ENCODE results near the gene TRPM6.
"Not testable (repeated sequence)": the region's sequence is repeated elsewhere in the genome, so short reads cannot be mapped to it uniquely, and the experiment has no call there.

TRPM6 gene

DNA sequence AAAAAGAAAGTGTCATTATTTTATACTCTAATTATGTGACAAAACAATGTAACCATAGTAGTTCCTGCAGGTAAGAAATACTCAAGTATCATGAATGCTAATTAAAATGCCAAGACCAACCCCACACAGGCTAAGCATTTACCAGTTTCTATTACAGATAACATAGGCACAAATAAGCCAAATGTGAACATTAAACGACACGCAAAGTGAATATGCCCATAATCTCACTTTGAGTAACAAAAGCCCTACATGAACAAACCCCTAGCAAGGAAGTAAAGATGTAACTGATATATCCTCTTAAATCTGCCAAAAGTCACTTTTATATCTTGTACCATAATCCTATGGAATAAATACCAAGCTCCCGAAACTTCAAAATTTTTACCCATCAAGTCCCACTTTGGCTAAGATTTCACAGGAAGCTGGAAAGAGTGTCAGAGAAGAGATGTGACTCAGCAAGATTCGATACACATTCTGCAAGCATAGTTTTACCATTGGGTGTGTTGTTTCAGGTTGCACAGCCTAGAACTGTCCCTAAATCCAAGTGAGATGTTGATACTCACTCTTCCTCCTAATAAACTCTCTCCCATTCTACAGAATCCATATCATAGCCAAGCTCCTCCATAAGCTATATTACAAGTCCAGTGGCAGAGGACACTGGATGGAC, 28.8 kb downstream of the TRPM6 start:
- no peak for FAIRE-seq

DNA sequence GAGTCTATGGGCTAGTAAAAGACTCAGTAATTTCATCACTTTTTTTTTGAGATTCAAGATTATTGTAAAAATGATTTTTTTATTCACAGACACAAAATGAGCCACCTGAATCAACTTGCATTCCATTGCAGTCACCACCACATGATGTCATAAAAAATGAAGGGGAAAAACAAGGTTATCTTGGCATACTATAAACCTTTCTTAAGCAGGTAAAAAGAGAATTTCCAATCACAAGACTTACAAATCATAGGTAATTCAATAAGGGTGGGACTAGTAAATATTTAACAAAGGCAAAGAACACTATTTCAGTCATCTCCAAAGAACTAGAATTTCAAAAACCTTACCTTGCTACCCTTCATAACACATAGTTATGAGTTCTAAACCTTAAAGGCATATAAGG, 30.7 kb downstream of the TRPM6 start:
- no peak for FAIRE-seq

DNA sequence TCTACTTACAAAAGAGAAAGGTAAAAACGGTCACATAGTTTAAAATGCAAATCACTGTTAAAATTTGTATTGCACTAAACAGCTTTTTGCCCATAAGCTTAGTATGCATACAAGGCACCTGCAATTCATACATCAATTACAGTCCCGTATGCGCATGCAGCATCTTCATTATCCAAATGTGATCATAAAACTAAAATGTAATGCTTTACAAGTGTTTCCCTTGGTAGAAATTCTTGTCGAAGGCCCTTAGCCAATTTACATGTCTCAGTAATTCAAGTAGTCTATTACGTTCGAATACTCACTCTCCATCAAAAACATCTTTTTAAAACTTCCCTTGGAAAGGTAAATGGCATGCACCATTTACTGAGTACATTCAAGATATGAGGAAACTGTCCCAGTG, 32.6 kb downstream of the TRPM6 start:
- FAIRE-seq, result no peak

DNA sequence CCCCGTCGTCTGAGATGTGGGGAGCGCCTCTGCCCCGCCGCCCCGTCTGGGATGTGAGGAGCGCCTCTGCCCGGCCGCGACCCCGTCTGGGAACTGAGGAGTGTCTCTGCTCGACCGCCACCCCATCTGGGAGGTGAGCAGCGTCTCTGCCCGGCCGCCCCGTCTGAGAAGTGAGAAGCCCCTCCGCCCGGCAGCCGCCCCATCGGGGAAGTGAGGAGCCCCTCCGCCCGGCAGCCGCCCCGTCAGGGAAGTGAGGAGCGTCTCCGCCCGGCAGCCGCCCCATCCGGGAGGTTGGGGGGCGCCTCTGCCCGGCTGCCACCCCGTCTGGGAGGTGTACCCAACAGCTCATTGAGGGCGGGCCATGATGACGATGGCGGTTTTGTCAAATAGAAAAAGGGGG, 34.7 kb downstream of the TRPM6 start:
- FAIRE-seq, result not testable (repeated sequence)

DNA sequence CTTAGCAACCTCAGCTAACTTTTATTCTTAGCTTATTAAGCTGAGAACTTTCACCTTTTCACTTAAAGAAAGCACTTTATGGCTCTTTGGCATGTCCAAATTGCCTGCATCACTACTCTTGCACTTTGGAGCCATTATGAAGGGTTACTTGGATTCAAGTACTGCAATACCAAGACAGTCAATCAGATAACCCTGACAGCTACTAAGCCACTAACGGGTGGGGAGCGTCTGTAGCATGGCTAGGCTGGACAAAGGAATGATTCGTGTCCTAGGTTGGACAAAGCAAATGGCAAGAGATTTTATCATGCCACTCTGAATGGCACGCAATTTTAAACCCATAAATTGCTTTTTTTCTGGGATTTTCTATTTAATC, 39.6 kb downstream of the TRPM6 start:
- FAIRE-seq, result no peak

DNA sequence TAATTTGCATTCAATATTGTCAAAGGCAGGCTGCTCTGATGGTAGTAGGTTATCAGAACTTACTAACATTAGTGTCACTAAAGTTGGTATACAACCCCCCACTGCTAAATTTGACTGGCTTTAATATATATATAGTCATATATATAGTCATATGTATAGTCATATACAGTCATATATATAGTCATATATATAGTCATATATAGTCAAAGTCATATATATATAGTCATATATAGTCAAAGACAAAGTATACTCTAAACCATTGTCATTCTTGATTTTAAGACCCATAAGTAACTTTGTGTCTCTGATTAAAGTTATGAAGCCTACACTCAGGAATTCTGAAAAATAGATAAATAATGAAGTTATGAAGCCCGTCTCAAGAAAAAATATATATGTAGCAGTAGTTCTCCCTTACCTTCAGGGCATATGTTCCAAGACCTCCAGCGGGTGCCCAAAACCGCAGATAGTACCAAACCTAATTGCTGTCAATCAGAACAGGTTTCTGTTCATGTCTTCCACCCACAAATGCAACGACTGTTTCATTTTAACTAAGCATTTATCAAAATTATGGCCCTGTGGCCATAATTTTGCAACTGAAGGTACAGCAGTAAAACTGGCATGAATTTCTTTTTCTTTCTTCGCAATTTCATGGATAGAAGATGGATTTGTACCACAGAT, 40.1 kb downstream of the TRPM6 start:
- no peak for FAIRE-seq

DNA sequence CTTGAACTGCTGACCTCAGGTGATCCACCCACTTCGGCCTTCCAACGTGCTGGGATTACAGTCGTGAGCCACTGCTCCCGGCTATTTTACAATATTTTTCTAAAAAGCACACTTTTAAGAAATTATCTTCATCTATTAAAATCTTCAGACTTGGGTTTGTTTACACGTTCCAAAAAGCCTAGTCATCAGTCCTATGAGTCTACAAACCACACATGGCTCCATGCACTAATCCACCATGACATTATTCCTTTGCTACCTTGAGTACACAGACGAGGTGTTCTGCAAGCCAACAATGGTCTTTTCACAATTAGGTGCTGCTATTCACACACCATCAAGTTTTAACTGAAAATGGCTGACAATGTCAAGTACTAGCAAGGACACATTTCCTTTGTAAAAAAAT, 41.0 kb downstream of the TRPM6 start:
- no peak for FAIRE-seq

DNA sequence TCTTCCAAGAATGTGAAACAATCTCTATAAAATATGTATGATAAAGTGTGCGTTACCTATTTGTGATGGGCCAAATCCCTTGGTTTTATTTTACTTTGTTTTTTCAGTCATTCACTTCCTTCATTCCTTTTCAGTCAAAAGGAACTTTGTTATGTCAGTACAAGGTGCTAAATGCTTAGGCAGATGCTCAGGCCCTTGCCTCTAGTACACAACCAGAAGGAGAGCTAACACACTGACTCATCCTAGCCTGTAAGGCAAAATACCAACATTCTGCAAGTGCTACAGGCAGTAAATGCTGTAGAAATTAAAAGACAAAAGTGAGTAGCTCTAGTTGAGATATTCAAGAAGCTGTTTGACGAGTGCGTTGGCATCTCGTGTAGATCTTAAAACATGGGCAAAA, 49.4 kb downstream of the TRPM6 start:
- FAIRE-seq, result no peak

DNA sequence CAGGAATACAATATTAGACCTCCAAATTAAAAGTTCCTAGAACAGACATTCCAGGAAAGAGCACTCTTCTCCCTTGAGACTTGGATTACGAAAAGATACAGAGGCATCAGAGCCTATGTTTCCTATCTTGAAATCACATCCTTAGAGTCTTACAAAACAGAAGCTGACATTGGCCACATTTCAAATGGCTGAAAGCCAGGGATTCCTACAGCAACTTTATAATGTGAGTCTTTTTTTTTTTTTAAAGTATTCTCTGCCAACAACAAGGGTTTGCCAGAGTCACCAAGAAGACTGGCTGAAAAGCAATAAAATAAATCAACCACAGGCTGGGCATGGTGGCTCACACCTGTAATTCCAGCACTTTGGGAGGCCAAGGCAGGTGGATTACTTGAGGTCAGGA, 63.1 kb downstream of the TRPM6 start:
- FAIRE-seq, result no peak

DNA sequence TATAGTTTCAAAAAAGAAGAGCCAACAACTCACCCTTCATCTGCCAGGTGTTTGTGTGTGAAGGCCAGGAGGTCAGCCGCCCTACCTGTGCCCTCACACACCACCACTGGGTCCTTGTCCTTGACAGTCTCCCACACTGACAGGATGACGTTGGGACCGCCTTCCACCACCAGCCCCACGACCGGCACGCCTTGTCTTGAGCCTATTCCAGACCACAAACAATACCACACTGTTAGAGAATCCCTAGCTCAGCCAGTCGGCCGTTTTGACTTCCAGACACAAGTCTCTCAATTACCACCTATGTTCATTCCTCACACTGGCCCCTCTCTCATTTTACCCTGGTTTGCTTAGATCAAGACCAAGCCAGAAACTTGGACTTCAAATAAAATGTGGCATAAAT, 66.1 kb downstream of the TRPM6 start:
- no peak for FAIRE-seq

DNA sequence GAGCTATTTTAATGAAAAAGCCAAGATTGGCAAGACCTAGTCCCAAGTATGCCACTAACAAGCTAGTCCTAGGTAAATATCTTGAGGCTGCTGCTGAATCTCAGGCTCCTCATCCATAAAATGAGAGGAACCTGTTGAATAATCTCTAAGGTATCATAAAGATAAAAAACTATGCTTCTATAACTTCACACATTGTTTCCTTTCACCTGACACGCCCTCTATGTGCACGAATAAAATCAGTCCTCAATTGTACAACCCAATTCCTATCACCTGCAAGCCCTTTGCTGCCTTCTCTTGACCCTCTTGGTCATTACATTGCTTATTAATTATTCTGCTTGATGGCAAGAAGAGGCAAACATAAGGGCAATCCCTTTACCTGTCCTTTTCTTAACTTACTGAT, 69.9 kb downstream of the TRPM6 start:
- FAIRE-seq, result no peak

DNA sequence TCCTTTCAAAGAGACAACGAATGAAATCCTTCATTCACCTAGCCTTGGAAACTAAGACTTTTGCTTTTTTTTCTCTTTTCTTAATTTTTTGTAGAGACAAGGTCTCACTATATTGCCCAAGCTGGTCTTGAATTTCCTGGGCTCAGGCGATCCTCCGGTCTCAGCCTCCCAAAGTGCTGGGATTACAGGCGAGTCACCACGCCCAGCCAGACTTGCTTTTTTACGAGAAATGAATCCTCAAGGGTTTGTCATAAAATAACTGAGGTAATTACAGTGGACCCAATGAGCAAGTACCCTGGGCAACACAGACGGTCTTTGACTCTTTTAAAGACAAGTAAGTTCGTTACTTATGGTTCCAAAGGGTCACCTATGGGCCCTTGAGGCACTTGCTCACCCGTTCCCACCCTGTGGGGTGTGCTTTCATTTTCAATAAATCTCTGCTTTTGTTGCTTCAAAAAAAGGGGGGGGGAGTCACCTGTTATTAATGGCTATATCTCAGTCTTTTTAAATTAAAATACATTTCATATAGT, 70.4 kb downstream of the TRPM6 start:
- no peak for FAIRE-seq

DNA sequence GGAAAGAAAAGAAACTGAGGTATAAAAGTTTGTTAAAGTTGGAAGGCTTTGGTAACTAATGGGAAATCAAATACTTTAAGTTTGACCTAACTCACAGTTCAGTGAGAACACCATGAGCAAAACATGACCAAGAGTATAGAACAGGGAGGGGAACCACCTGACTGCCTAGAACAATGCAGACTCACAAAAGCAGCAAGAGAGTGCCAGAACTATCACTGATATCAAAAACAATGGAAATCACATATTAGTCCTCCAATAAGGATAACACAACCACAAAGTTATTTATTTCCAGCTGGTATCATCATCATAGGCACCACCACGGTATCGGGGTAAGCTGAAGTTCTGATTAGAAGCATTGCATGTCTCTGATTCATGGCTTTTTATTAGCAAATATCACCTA, 77.5 kb downstream of the TRPM6 start:
- no peak for FAIRE-seq

DNA sequence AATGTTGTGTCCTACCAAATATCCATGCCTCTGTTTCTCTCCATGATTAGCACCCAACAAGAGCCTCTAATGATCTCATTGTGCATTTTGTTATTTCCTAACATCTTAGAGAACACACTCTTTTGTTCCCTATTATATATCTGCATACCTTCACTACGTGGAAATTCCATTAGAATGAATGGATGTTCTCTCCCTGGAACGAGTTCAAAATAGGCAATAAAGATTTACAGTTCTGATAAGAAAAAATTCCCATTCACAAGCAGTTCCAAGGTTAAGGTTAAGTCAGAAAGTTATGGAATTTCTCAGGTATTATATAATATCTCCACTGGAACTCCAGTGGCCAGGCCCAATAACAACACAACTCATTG, 83.7 kb downstream of the TRPM6 start:
- FAIRE-seq, result no peak

DNA sequence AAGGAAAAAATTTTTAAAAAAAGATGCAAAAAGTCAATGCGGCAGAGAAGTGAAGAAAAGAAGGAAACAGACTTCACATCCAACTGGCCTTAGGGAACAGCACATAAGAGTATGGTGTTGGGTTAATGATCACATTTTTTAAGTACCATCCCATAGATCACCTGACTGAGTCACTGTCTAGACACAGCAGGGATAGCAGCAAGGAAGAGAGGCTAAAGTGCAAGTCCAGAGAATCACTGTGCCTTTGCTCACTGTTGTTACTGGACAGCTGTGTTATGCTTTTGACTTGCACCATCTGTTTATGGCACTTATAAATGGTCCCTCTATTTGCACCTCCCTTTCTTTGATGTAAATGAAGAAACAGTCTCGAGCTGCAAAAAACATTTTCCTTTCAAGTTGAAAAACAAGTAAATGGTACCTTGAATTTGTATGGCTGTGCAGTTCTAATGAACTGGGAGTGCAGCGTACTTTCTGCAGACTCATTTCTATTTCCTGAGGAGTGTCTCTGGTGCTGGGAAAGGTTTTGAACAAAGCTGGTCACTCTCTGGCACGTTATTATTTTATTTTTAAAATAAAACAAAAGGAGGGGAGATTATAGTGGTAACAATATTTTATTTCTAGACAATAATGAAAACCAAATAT, 84.2 kb downstream of the TRPM6 start:
- FAIRE-seq, result no peak

DNA sequence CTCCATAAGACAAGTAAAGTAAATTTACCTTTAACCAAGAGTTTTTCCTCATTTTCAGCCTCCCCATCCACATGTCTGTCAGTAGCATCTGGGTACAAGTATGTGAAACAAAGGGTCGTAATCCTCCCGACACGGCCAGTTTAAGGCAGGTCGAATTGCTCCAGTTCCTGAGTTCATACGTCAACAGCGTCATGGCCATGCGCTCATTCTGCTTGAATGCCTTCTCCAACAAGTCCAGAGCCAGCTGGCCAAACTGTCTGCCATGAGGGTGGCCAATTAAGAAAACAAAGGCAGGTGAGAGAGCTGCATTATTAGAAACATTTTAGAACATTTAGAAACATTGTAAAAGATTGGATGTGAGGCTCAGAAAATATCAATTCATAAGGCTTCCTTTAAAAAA, 87.5 kb downstream of the TRPM6 start:
- FAIRE-seq, result no peak

DNA sequence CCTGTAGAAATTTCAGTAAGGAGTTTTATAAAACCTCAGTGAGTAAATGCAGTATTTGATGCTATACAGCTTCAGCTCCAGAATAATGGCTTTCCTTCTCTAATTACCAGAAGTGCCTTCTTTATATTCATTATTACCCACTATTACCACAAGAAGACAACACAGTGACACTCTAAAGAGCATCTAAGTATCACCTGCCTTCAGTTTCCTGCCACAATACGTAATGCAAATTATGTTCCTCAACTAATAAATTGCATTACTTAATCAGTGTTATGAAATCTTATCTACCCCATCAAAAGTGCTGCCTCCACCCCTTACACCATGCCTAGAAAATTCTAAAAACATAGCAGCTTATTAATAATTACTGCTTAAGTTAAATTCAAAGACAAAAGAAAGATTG, 91.9 kb downstream of the TRPM6 start:
- no peak for FAIRE-seq

DNA sequence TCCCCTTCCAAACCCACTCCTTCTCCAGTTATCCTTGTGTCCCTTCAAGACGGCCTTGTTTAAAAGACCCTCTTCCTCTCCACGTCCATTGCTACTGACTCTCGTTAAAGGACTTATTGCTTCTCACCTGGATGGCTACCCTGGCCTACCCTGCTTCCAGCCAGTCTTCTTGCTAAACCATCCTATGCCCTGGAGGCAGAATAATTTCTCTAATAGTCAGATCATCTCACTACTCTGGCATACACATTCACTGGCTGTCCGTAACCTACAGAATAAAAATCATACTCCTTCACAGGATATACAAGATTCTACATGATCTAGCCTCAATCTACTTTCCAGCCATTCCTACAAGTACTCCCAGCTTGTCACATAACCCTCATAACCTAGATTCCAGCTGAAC, 92.6 kb downstream of the TRPM6 start:
- FAIRE-seq, result no peak

DNA sequence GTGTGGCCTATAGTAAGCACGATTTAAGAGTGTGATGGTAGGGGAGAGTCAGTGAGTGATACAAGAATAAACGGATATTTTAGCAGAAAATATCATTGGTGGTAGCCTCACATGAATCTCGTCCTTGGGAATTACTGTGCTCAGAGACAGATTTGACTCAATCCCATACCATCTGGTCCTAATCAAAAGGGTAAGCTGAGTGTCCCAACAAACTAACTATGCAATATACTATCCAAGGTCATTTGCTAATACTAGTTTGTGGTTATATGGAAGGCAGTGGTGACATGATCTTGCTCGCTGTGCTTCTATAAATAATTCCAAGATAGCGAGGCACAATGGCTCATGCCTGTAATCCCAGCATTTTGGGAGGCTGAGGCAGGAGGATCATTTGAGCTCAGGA, 103.2 kb downstream of the TRPM6 start:
- no peak for FAIRE-seq

DNA sequence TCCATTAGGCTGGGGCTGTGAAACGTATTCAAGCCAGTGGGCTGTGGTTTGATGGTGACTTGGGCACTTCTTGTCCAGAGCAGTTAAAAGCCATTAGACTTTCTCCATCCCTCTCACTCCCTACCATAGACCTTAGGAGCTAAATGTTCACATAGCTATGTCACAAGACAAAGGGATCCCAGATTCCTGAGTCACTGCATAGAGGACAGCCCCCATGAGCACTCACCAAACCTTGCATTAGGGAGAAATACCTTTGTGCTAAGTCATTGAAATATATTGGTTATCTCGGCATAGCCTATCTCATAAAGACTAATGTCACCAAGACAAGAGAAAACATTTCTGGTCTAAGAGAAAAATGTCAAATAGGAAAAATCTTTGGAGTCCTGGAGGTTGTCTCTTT, 104.3 kb downstream of the TRPM6 start:
- FAIRE-seq, result no peak

DNA sequence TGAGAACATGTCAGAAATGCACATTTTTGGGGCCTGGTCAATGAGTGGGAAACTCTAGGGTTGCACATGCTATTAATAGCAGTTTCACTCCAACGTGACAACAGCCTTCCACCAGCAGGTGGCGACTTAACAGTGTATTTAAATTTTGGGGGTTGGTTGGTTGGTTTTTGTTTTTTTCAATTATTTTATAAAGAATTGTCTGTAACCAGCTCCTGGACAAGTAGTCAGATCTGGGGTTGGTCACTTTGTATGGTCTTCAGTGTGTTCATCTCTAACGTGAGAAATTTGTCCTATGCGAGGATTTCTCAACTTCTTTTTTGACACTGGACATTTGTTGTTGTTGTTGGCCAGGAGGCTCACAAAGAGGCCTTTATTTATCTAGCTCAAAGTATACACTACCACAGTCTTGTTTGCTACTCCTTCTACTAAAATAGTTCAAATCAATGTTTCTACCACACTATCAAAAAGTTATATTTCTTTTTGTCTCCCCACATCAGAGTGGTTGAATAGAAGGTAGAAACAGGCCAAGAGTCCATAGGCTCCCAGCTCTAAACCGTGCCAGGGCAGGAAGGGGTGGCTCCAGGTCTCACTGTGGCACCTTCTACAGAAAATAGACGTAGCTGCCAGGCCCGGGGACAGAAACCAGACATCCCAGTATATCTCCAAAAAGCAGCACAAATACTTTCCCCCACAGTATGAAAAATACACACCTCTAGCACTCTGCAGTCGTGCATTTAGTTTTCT, 110.4 kb downstream of the TRPM6 start:
- peak; percentile 39 for FAIRE-seq

DNA sequence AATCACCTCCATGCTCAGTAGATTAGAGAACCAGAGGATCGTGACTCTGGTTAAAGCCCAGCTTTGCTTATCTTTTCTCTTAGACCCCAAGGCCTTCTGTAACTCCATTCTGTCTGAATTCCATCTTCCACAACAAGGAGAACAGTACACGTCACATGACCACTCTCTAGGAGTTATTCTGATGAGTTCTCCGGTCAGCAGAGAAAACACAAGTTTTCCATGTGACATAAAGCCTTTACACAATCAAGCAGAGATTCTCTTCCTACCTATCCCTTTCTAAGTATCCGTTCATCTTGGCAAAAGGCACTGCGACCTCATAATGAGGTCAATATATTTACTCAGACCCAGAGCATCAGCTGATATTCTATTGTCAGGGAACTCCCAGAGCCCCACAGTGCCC, 112.3 kb downstream of the TRPM6 start:
- FAIRE-seq, result no peak

DNA sequence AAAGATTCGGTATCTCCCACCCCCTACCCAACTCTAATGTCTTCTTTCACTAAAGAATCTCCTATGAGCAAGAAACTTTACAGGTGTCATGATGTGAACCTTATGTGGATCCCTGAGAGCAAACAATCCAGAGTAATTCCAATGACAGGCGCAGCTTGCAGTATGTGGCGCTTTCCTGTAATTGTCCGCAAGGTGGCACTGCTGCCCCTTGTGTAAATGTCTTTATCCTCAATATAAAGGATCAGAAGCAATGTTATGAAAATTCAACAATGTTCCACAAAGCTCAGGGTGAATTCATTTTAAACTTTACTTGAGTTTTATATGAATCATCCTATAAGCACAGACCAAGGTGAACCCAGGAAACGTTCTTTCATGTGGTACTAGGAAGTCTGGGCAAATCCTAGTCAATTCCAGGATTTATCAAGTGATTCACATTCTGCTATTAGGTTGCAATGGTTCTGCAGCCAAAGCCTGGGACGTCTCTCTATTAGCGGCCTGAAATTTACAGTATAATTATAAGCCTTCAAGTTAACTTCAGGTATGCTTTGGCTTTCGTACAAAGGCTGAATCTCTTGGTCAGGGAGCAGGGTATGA, 113.7 kb downstream of the TRPM6 start:
- FAIRE-seq, result peak; percentile 91

Measured in A204.1 (cell line).